Prostate gland (tissue), 2 donors: Measurements from ENCODE around the gene RIT2. TPM values are rescaled to one million over a fixed set of nuclear protein-coding genes. Genes with fewer than 3 reads are reported as not detected.

Experiments used
- DNase-seq: peaks from one replicate; pipeline ENCODE4 v3.0.0-alpha.2; 2019; ENCODE audit warnings: low spot score
- H3K27ac ChIP-seq, 2 donors: fragments of 200-600 bp; sonication (generic); 2 replicates each; pipeline ENCODE4 v1.5.1; 2017 to 2019
- H3K27me3 ChIP-seq: fragments of 200-600 bp; sonication (generic); replicated peaks from 2 replicates; pipeline ENCODE4 v1.5.1; 2019; ENCODE audit not compliant: insufficient read depth
- H3K36me3 ChIP-seq, 2 donors: fragments of 200-600 bp; sonication (generic); 1 replicate in 1 of 2; 2 replicates in 1 of 2; pipeline versions ENCODE4 v1.5.1 to v1.8.1; 2017 to 2019
- H3K4me1 ChIP-seq: fragments of 200-600 bp; sonication (generic); replicated peaks from 2 replicates; pipeline ENCODE4 v1.5.1; 2019
- H3K4me3 ChIP-seq, 2 donors: fragments of 200-600 bp; sonication (generic); 2 replicates each; pipeline ENCODE4 v1.5.1; 2017 to 2019
- H3K9me3 ChIP-seq: fragments of 200-600 bp; sonication (generic); 2 replicates; pipeline ENCODE4 v1.5.1; 2017
- CTCF ChIP-seq, 4 experiments: fragments of 200-600 bp in 2 of 4; fragments of 450-650 bp in 2 of 4; sonication (generic) in 2 of 4; IDR thresholded peaks; 1 replicate in 3 of 4; 2 replicates in 1 of 4; pipeline ENCODE4 v1.5.1; 2016 to 2019; ENCODE audit warnings: antibody characterized with exemption in 4 of 4, mild to moderate bottlenecking in 2 of 4, moderate library complexity in 2 of 4
- POLR2A ChIP-seq: fragments of 450-650 bp; IDR thresholded peaks from one replicate; pipeline ENCODE4 v1.6.1; 2016; ENCODE audit warnings: antibody characterized with exemption, mild to moderate bottlenecking
- POLR2AphosphoS5 ChIP-seq: sonication (generic); formaldehyde crosslinking; IDR thresholded peaks from one replicate; pipeline ENCODE4 v1.6.1; 2017; ENCODE audit warnings: antibody characterized with exemption
- WGBS: methylation state at CpG from one replicate; pipeline ENCODE4 v1.1.5; 2018; 5-methylcytosine and 5-hydroxymethylcytosine counted together
- intact Hi-C: fragments of 100-400 bp; cut with DNase I; formaldehyde crosslinking; loops from one replicate; pipeline ENCODE4 v1.14.2; 2022
- total RNA-seq, 2 donors: library from RNA; depleted of rRNA; stranded (reverse); fragments of >200 nt; gene quantifications; one replicate each; pipeline ENCODE4 v1.1.0, GENCODE V29; 2016

Gene RIT2
- total RNA-seq, 2 donors from 2014 or later = not detected

GRCh38 chr18:42929181-42929580 is 186.3 kb downstream of the RIT2 start:
- intact Hi-C loops = no loop called here
- no peaks in the 10 kb centered on the region for H3K4me1 ChIP-seq
- WGBS = 94% methylated on average over 1 of the region's 1 CpG
- no peak for DNase-seq
- H3K36me3 ChIP-seq = no peaks in the 10 kb centered on the region
- H3K27me3 ChIP-seq = no peaks in the 10 kb centered on the region
- no peak overlapping the region for H3K27ac ChIP-seq
- H3K9me3 ChIP-seq = no peaks in the 10 kb centered on the region
- no peak for TF ChIP-seq POLR2AphosphoS5
- no peak for TF ChIP-seq POLR2A
- no peak for TF ChIP-seq CTCF (IDR thresholded peaks at IDR 0.05)
- H3K4me3 ChIP-seq = no peak overlapping the region

GRCh38 chr18:42925036-42925435 is 190.4 kb downstream of the RIT2 start:
- Histone ChIP-seq H3K36me3 (no peaks in the 10 kb centered on the region), H3K4me3 (no peak overlapping the region), H3K4me1 (no peaks in the 10 kb centered on the region), H3K9me3 (no peaks in the 10 kb centered on the region), H3K27me3 (no peaks in the 10 kb centered on the region), H3K27ac (no peak overlapping the region)
- DNase-seq = no peak
- 64% methylated on average over 2 of the region's 2 CpGs for WGBS
- intact Hi-C loops = no loop called here
- TF ChIP-seq POLR2A (no peak), CTCF (IDR thresholded peaks at IDR 0.05) (no peak), POLR2AphosphoS5 (no peak)

GRCh38 chr18:42922363-42922762 is 193.1 kb downstream of the RIT2 start:
- WGBS = 84% methylated on average over 3 of the region's 3 CpGs
- TF ChIP-seq CTCF (IDR thresholded peaks at IDR 0.05) (no peak), POLR2AphosphoS5 (no peak), POLR2A (no peak)
- DNase-seq = no peak
- Histone ChIP-seq H3K9me3 (no peaks in the 10 kb centered on the region), H3K36me3 (no peaks in the 10 kb centered on the region), H3K27me3 (no peaks in the 10 kb centered on the region), H3K27ac (no peak overlapping the region), H3K4me1 (no peaks in the 10 kb centered on the region), H3K4me3 (no peak overlapping the region)
- intact Hi-C loops = no loop called here

- Histone ChIP-seq H3K27me3 (no peaks in the 10 kb centered on the region), H3K4me1 (no peaks in the 10 kb centered on the region), H3K9me3 (no peaks in the 10 kb centered on the region), H3K36me3 (no peaks in the 10 kb centered on the region), H3K27ac (no peak overlapping the region), H3K4me3 (no peak overlapping the region)
- no peak for DNase-seq
- intact Hi-C loops = no loop called here
- WGBS = 81% methylated on average over 1 of the region's 1 CpG
- no peak for TF ChIP-seq POLR2A
- no peak for TF ChIP-seq CTCF (IDR thresholded peaks at IDR 0.05)
- no peak for TF ChIP-seq POLR2AphosphoS5
Observed at GRCh38 chr18:42921226-42921737, 194.2 kb downstream of the RIT2 start.

GRCh38 chr18:42920621-42921020 is 194.9 kb downstream of the RIT2 start:
- Histone ChIP-seq H3K4me3 (no peak overlapping the region), H3K27ac (no peak overlapping the region), H3K27me3 (no peaks in the 10 kb centered on the region), H3K36me3 (no peaks in the 10 kb centered on the region), H3K9me3 (no peaks in the 10 kb centered on the region), H3K4me1 (no peaks in the 10 kb centered on the region)
- no peak for DNase-seq
- intact Hi-C loops = no loop called here
- WGBS = 53% methylated on average over 1 of the region's 1 CpG
- TF ChIP-seq POLR2AphosphoS5 = no peak
- no peak for TF ChIP-seq CTCF (IDR thresholded peaks at IDR 0.05)
- TF ChIP-seq POLR2A = no peak
